Astrocyte (in vitro differentiated cells and primary cell): ENCODE data around the gene LUZP2. TPM values are rescaled to one million over a fixed set of nuclear protein-coding genes. Genes with fewer than 3 reads are reported as not detected.

Source experiments
- DNase-seq: peaks from one replicate; pipeline ENCODE4 v3.0.0-alpha.2; 2010; ENCODE audit warnings: low read depth
- FAIRE-seq: peaks from 2 replicates; lab custom pipeline; 2011; peaks lifted over from hg19 to GRCh38; lab: Jason Lieb, UNC
- H2AFZ ChIP-seq: 2 replicates; pipeline ENCODE4 v1.6.0; 2012; ENCODE audit warnings: low read depth, low read length, inconsistent platforms
- H3K27ac ChIP-seq: 2 replicates; pipeline ENCODE4 v1.5.1; 2011; ENCODE audit warnings: low read depth, low read length, inconsistent platforms
- H3K27me3 ChIP-seq: 2 replicates; pipeline ENCODE4 v1.6.0; 2011; ENCODE audit warnings: low read length, inconsistent platforms; ENCODE audit not compliant: insufficient read depth
- H3K36me3 ChIP-seq: 2 replicates; pipeline ENCODE4 v1.5.1; 2011; ENCODE audit warnings: low read length, inconsistent platforms; ENCODE audit not compliant: insufficient read depth
- H3K4me1 ChIP-seq: 2 replicates; pipeline ENCODE4 v1.5.1; 2011; ENCODE audit warnings: low read length, inconsistent platforms; ENCODE audit not compliant: insufficient read depth
- H3K4me2 ChIP-seq: 2 replicates; pipeline ENCODE4 v1.6.0; 2012; ENCODE audit warnings: low read length, inconsistent platforms
- H3K4me3 ChIP-seq: 2 replicates; pipeline ENCODE4 v1.5.1; 2011; ENCODE audit warnings: low read depth, mild to moderate bottlenecking, low read length, inconsistent platforms; ENCODE audit not compliant: insufficient read depth
- H3K79me2 ChIP-seq: 2 replicates; pipeline ENCODE4 v1.6.0; 2012; ENCODE audit warnings: mild to moderate bottlenecking, low read length, inconsistent platforms; ENCODE audit not compliant: insufficient read depth
- H3K9ac ChIP-seq: 2 replicates; pipeline ENCODE4 v1.6.0; 2012; ENCODE audit warnings: mild to moderate bottlenecking, low read length, inconsistent platforms
- H3K9me3 ChIP-seq: 2 replicates; pipeline ENCODE4 v1.5.1; 2012; ENCODE audit warnings: low read depth, mild to moderate bottlenecking, low read length, inconsistent platforms; ENCODE audit not compliant: insufficient read depth
- H4K20me1 ChIP-seq: 2 replicates; pipeline ENCODE4 v1.6.0; 2012; ENCODE audit warnings: low read length, inconsistent platforms; ENCODE audit not compliant: insufficient read depth
- H3K27ac Mint-ChIP-seq: one replicate; pipeline ENCODE4 v1.8.0; 2021; ENCODE audit warnings: mild to moderate bottlenecking, mixed read lengths; ENCODE audit not compliant: unreplicated experiment
- H3K27me3 Mint-ChIP-seq: one replicate; pipeline ENCODE4 v1.8.0; 2021; ENCODE audit warnings: low read depth, mixed read lengths; ENCODE audit not compliant: unreplicated experiment
- H3K36me3 Mint-ChIP-seq: one replicate; pipeline ENCODE4 v1.8.0; 2021; ENCODE audit warnings: low read depth, mixed read lengths; ENCODE audit not compliant: unreplicated experiment
- H3K4me1 Mint-ChIP-seq: one replicate; pipeline ENCODE4 v1.8.0; 2021; ENCODE audit warnings: low read depth, mixed read lengths; ENCODE audit not compliant: unreplicated experiment
- H3K4me3 Mint-ChIP-seq: one replicate; pipeline ENCODE4 v1.8.0; 2021; ENCODE audit warnings: mild to moderate bottlenecking, moderate library complexity, mixed read lengths; ENCODE audit not compliant: unreplicated experiment
- H3K9me3 Mint-ChIP-seq: one replicate; pipeline ENCODE4 v1.8.0; 2021; ENCODE audit warnings: mild to moderate bottlenecking, mixed read lengths; ENCODE audit not compliant: unreplicated experiment
- EZH2 ChIP-seq: IDR thresholded peaks from 2 replicates; pipeline ENCODE4 v1.6.1; 2012; ENCODE audit warnings: mild to moderate bottlenecking, low read length, inconsistent platforms; ENCODE audit not compliant: insufficient read depth
- total RNA-seq: library from RNA; stranded (reverse); gene quantifications from 2 replicates; pipeline ENCODE4 v1.2.1, GENCODE V29; 2021
- TF ChIP-seq, protein P1 (sequence below): IDR thresholded peaks from 2 replicates; pipeline ENCODE4 v1.5.1; 2011; ENCODE audit warnings: low read depth, mild to moderate bottlenecking, inconsistent platforms, low read length, moderate library complexity; ENCODE audit not compliant: insufficient read depth

Gene LUZP2
- total RNA-seq, 1 donor from 2014 or later, result 2.3 TPM

DNA sequence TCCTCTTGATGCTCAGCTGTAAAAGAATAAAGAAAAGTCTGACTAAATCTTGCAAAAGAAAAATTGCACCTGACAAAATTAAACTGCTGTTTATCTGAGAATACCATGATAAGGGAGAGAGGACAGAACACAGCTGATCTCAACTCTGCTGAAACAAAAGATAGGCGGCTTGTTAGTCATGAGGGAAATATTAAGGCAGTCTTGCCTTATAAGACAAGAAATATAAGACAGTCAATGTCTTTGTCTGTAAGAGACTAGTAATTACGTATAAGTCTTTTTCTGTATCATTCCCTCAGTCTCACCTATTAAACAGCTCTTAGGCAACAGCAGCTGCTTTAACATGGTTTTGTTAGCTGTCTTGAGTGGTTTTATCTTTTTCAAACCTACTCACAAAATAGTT is 296.6 kb downstream of the LUZP2 start:
- Mint-ChIP-seq H3K4me1 (no peaks in the 10 kb centered on the region), H3K36me3 (no peaks in the 10 kb centered on the region), H3K27me3 (no peaks in the 10 kb centered on the region), H3K27ac (no peak overlapping the region), H3K9me3 (no peaks in the 10 kb centered on the region), H3K4me3 (no peak overlapping the region)
- Histone ChIP-seq H3K79me2 (no peaks in the 10 kb centered on the region), H3K9ac (no peak overlapping the region), H3K4me3 (no peak overlapping the region), H3K36me3 (no peaks in the 10 kb centered on the region), H3K4me1 (no peaks in the 10 kb centered on the region), H3K27me3 (no peaks in the 10 kb centered on the region), H4K20me1 (no peaks in the 10 kb centered on the region), H3K4me2 (no peak overlapping the region), H3K27ac (no peak overlapping the region), H2AFZ (no peak overlapping the region), H3K9me3 (no peaks in the 10 kb centered on the region)
- DNase-seq, result peak; percentile 70
- no peak for TF ChIP-seq EZH2
- TF ChIP-seq, protein P1, sequence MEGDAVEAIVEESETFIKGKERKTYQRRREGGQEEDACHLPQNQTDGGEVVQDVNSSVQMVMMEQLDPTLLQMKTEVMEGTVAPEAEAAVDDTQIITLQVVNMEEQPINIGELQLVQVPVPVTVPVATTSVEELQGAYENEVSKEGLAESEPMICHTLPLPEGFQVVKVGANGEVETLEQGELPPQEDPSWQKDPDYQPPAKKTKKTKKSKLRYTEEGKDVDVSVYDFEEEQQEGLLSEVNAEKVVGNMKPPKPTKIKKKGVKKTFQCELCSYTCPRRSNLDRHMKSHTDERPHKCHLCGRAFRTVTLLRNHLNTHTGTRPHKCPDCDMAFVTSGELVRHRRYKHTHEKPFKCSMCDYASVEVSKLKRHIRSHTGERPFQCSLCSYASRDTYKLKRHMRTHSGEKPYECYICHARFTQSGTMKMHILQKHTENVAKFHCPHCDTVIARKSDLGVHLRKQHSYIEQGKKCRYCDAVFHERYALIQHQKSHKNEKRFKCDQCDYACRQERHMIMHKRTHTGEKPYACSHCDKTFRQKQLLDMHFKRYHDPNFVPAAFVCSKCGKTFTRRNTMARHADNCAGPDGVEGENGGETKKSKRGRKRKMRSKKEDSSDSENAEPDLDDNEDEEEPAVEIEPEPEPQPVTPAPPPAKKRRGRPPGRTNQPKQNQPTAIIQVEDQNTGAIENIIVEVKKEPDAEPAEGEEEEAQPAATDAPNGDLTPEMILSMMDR, result no peak
- FAIRE-seq, result no peak

DNA sequence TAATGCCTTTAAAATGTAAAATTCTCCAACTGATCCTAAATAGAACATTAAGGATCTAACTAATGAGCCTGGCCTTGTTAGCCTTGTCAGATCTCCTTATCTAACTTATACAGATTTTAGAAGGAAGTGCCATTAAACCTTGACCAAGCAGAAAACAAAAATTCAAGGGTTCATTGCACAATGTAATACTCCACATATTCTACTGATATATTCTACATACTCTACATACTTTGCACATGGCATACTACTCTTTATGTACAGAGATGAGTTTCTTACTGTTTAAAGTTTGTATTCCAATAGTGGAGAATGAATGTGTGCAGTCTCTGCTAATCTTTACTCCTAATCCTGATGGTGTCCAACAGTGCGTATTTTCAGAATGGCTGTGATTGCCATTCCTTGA is 297.2 kb downstream of the LUZP2 start:
- Mint-ChIP-seq H3K9me3 (no peaks in the 10 kb centered on the region), H3K27me3 (no peaks in the 10 kb centered on the region), H3K36me3 (no peaks in the 10 kb centered on the region), H3K4me1 (no peaks in the 10 kb centered on the region), H3K27ac (no peak overlapping the region), H3K4me3 (no peak overlapping the region)
- Histone ChIP-seq H3K4me2 (no peak overlapping the region), H3K27me3 (no peaks in the 10 kb centered on the region), H2AFZ (no peak overlapping the region), H3K9ac (no peak overlapping the region), H3K36me3 (no peaks in the 10 kb centered on the region), H3K27ac (no peak overlapping the region), H3K79me2 (no peaks in the 10 kb centered on the region), H3K9me3 (no peaks in the 10 kb centered on the region), H3K4me1 (no peaks in the 10 kb centered on the region), H3K4me3 (no peak overlapping the region), H4K20me1 (no peaks in the 10 kb centered on the region)
- no peak for FAIRE-seq
- DNase-seq, result no peak
- TF ChIP-seq EZH2, result no peak
- TF ChIP-seq, protein P1, result no peak

DNA sequence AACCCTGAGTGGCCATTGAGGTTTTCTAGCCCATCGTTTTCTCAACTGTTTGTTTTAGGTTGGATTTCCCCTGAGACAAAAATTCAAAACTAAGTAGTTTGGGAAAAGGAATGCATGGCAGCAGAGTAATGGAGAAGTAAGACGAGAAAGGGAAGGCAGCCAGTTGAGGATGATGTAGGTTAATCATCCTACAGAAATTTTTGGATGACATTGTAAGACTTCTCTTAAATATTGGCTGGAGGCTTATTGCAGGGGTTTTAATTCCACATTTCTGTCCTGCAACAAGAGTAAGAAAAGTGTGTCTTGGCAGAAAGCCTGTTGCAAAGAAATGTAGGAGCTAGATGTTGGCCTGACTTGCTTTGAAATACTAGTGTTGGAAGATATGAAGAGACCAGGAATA is 308.8 kb downstream of the LUZP2 start:
- TF ChIP-seq EZH2, result no peak
- TF ChIP-seq, protein P1, result no peak
- no peak for FAIRE-seq
- H3K27ac ChIP-seq, result no peak overlapping the region
- H3K4me3 ChIP-seq, result no peak overlapping the region
- no peaks in the 10 kb centered on the region for H3K79me2 ChIP-seq
- Mint-ChIP-seq H3K27me3 (no peaks in the 10 kb centered on the region), H3K4me3 (no peak overlapping the region), H3K4me1 (no peaks in the 10 kb centered on the region), H3K9me3 (no peaks in the 10 kb centered on the region), H3K27ac (no peak overlapping the region), H3K36me3 (no peaks in the 10 kb centered on the region)
- no peak for DNase-seq
- no peaks in the 10 kb centered on the region for H4K20me1 ChIP-seq
- no peak overlapping the region for H2AFZ ChIP-seq
- H3K27me3 ChIP-seq, result no peaks in the 10 kb centered on the region
- no peak overlapping the region for H3K4me2 ChIP-seq
- H3K4me1 ChIP-seq, result no peaks in the 10 kb centered on the region
- no peaks in the 10 kb centered on the region for H3K36me3 ChIP-seq
- H3K9me3 ChIP-seq, result no peaks in the 10 kb centered on the region
- no peak overlapping the region for H3K9ac ChIP-seq
